Suppressor macrophage (primary cell): ENCODE results near the gene TMEM179.
"Not testable (repeated sequence)": the region's sequence is repeated elsewhere in the genome, so short reads cannot be mapped to it uniquely, and the experiment has no call there.

Experiments used
- DNase-seq, 4 experiments: peaks; one replicate each; pipeline ENCODE4 v3.0.0-alpha.2; 2020 to 2022

Gene TMEM179

DNA sequence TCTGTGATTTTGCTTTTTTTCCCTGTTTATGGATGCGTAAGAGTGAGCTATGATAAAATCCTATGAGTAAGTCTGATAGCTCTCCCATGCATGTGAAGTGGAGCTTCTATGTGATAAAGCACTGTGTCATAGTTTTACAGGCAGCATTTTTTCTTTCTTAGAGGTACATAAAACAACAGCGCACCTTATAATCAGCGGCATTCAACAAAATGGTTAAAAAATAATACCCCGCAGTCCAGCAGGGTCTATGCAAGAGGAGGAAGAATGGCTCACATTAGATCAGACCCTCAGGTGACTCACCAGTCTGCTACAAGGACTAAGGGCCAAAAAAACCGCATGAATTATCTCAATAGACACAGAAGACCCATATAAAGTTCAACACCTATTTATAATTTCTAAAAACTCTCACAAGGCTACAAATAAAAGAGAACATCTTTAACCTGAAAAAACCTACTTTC lies 33.0 kb upstream of the TMEM179 start:
- DNase-seq = no peak

DNA sequence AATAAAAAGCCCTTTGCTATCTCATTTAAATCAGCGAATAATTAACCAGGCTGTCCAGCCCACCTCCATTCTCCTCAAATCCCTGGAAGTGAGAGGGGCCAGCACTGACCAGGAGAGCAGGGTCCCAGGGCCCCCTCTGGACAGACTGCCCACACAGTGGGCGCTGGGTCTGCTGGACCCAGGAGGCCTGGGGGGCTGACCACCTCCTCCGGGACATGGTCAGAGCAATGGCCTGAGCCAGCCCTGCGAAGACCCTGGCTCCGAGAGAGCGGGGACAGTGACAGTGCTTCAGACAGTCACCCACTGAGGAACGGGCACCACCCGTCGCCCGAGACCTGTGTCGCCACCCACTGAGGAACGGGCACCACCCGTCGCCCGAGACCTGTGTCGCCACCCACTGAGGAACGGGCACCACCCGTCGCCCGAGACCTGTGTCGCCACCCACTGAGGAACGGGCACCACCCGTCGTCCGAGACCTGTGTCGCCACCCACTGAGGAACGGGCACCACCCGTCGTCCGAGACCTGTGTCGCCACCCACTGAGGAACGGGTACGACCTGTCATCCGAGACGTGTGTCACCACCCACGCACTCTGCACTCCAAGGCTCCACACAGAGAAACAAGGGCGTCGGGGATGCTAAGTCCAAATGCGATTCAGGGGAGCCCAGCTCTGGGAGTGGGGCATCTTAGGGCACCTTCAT lies 32.4 kb upstream of the TMEM179 start:
- not testable (repeated sequence) for DNase-seq

DNA sequence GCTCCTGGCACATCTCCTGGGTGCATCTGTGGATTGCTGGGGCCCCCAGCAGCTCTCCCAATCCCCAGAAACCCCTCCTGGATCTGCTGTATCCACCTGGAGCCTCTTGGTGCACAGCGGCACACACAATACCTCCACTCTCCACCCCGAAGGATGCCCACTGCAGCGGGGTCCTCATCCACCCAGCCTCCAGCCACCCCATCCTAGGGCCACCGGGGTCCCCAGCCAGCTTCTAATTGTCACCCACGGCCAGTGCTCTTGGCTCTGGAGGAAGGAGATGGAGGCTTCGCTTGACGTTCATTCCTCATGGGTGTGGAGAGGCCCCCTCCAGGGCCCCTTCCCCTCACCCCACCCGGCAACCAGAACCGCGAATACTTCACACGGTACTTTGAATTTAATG lies 31.6 kb upstream of the TMEM179 start:
- DNase-seq = no peak

DNA sequence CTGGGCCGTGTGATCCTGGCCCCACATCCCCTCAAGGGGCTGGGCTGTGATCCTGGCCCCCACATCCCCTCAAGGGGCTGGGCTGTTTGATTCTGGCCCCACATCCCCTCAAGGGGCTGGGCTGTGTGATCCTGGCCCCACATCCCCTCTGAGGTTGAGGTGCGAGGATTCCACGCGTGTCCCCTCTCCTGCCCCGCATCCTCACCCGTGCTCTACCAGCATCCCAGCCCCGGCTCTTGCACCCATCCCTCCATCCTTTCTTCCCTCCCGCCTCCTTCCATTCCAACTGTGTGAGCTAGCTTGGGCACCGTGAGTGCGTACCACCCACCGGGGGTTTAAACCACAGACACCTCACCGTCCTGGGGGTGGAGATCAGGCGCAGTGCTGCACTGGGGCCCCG lies 31.1 kb upstream of the TMEM179 start:
- no peak for DNase-seq

DNA sequence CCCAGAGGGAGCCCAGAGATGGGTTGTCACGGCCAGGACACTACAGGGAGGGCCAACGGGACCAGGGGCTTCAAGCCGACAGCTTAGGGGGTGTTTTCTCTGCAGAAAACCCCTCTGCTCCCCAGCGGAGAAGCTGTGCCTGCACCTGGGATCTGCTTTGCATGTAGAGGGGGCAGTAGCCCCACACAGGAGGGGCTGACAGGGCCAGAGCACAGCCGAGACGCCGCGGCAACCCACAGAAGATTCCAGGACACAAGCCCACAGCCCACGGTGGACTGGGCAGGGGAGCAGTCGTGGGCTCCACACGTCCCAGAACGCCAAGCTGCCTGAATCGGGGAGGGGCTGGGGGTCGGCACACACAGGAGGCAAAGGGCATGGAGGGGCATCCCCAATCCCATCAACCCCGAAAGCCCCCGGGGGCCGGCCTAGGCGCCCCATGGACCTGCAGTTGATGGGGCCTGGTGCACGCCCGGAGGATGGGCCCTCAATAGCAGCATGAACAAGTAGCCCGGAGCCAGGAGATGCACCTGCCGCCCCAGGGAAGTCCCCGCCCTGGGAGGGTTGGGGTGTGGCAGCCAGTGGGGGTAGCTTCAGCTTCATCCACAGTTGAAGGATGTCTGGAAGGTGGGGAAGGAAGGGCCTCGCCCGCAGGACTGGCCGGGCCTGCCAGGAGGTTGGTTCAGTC lies 30.5 kb upstream of the TMEM179 start:
- no peak for DNase-seq

DNA sequence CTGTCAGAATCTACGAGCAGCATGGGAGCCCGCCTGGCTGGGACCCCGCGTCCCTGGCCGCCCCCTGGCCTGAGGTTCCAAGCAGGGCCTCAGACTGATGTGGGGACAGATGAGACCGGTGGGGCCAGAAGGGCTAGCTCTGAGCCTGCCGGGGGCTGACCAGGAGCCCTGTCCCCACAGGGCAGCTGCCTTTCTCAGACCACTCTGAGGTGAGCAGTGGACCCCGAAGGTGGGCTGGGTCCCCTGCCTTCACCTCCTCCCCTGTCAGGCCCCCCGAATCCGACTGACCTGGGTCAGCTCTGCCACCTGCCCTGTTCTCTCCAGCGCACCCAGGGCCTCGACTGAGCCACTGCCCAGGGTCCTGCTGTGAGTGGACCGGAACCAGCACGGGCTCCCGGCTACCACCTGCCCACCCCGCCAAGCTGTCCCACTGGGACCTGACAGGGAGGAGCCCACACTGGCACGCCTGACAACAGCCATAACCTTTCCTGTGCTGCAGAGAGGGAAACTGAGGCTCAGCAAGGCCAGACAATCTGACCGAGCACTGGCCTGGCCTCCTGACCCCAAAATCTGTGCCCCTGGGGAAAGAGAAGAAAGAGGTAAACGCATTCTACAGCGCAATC lies 29.7 kb upstream of the TMEM179 start:
- DNase-seq = no peak

DNA sequence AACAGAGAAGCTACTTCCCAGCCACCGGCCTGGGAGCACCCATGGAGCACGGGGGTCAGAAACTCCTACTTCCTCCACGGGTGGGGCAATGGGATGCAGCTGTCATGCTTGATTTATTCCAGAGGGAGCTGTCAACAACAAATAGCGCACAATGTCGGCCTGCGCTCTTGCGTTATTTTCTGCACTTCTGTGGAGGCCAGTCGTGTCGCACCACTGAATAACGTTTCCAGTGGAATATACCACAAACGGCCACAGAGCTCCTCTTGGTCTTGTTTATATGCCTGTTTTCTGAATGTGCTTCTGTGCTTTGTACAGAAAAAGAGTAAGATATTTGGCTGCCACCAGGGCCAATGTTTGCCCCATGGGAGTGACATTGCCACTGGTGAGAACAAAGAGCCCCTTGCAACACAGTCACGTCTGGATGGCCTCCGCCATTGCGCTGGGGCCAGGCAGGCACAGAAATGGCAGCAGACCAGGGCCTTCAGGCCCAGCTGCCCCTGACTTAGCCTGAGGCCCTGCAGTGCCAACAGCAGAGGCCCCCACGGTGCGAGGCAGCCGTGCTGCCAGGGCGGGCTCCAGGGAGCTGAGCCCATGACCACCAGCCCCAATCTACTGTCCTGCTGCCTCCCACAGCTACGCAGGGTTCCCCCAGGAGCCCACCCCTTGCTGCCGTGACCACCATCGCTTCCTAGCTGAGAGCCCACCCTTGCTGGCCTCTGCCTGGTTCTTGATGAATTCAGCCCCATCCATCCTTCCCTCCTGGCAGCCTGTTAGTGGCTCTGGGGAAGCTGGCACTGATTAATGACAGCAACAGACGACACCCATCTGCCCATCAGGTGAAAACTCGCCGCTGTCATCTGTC lies 28.9 kb upstream of the TMEM179 start:
- no peak for DNase-seq

DNA sequence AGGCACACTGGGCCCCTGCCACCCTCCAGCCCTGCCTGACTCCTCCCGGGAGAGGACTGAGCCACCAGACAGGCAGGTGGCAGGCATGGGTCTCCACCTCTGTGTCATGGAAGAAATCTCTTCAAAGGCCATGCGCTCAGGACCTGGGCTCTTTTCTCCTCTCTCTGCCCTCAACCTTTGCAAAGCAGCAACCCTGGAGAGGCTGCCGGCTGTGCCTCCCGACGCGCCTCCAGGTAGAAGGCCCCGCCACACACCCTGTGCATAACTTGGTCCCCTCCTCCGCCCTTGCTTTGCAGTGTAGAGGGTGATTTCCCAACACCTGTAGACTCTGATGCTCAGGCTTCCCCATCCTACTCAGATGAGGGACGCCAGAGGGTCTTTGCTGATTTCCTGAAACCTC lies 28.2 kb upstream of the TMEM179 start:
- DNase-seq = no peak

DNA sequence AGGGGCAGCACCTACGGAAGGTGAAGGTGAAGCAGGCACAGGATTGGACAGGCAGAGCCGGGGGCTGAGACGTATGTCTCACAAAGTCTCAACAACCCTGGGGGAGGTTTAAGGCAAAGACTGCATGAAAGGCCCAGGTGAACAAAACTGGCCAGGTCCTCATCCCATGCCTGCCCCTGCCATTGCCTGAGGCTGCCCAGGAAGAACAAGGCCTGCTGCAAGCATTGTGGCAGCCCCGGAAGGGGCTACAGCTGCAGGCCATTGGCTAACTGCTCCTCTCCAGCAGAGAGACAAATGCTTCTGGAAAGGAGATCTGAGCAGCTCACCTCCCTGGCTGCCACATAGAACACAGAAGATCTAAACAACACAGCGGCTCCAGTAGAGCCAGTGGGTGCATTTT lies 20.4 kb upstream of the TMEM179 start:
- DNase-seq = no peak

DNA sequence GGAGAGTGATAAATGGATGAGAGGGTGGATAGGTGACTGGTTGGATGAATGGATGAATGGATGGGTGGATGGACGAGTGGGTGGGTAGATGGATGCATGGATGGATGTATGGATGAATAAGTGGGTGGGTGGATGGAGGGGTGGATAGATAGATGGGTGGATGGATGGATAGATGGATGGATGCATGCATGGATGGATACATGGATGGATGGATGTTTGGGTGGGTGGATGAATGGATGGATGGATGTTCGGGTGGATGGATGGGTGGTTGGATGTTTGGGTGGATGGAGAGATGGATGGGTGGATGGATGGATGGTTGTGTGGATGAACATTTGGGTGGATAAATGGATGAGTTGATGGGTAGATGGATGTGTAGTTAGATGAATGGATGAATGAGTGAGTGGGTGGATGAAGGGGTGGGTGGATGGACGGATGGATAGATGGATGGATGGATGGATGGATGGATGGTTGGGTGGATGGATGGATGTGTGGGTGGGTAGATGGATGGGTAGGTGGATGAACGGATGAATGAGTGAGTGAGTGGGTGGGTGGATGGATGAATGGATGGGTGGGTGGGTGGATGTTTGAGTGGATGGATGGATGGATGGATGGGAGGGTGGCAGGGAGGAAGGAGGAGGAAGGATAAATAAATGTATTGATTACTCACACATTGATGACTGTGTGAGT lies 9.7 kb upstream of the TMEM179 start:
- DNase-seq = no peak

DNA sequence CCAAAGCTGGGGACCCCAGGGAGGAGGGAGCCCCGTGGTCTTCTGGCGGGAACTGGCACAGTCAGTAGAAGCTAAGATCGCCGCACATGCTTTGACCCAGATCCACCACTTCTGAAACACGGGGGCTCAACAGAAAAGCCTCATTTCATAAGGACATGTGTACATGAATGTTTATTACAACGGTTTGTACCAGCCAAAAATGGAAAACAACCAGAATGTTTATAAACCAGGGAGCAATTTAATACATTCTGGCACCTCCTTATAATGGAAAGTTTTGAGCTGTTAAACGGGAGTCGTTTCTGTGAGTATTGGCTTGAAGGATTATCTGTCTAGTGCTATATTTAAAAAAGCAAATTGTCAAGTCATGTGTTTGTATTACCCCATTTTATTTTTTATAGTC lies 7.3 kb upstream of the TMEM179 start:
- no peak for DNase-seq

DNA sequence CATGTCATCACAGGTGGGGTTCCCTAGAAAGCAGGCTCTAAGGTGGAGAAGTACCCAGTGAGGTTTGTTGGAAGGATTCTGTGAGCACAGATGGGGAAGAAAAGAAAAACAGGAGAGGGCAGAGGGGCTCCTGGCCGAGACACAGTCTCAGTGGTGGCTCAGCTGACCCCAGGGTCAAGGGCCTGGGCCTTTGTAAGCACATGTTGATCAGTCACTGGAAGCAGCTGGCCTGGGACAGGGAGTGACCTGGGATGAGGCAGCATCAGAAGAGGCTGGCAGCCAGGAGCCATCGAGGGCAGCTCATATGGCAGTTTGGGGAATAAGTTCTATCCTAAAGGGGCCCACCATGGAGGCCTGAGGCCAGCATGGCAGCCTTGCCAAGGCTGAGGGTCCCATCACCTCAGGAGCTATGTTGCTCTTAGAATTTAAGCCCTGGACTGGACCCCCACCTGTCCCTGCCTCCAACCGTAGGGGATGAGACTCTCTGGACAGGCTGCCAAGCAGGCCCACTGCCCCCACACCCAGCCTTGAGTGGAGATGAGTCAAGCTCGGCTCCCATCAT lies 6.3 kb upstream of the TMEM179 start:
- DNase-seq = no peak

DNA sequence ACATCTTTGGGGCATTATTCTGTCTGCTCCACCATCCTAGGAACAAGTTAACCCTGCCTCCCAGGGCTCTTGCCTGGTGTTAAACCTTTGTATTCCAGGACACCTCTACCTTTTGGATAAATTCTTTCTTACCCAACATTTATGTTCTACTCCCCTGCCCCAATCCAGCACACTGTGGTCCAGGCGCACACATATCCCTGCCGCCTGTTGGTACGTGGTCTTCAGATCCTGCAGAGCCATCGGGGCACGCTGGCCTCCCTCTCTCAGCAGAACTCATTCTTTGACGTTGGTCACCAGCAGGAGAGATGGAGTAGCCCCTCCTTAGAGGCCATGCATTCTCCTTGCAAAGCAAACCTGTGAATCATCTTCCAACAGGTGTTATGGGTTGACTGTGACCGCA lies 5.1 kb upstream of the TMEM179 start:
- DNase-seq = no peak

DNA sequence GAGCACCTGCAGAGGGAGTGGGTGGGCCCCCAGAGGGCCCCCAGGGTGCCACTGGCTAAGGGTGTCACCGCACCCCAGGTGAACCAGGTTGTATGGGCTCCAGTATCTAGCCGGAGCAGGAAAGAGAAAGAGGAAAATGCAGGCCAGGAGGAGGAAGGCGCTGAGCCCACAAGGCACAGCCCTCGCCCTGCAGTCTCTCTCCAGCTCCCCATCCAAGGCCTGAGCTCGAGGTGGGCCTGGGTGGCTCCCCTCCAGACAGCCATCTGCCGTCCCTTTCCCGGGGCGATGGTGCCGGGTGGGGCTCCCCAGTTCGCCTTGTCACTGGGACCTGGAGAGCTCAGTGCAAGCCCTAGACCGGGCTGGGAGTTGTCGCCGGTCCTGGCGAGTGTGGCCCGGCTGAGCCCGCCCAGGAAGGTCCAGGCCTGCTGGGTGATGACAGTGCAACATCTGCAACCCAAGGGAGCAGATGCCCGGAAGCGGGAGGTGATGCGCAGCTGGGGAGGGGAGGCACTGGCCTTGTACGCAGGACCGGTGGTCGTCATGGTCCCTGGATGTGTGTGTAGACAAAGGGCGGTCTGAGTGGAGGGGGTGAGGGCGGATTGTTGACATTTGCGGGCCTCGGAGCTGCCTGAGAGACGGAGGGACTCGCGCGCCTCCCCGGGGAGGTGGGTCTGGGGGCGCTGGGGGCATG lies 716 bp downstream of the TMEM179 start:
- no peak for DNase-seq

DNA sequence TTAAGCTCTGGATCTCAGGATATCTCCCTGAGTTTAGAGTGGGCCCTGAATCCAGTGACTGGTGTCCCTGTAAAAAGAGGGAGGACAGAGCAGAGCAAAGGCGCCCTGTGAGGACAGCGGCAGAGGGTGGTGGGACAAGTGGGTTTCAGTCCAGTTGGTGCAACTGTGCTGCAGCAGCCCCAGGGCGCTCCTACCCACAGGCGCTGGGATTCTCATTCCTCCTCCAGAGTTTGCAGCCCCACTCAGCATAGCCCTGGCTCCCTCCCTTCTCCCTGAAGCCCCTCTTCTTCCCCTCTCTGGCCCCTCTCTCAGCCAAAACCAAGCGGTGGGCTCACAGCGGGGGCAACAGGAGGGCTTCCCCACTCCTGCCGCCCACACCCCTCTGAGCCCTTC lies 1.6 kb downstream of the TMEM179 start:
- no peak for DNase-seq

DNA sequence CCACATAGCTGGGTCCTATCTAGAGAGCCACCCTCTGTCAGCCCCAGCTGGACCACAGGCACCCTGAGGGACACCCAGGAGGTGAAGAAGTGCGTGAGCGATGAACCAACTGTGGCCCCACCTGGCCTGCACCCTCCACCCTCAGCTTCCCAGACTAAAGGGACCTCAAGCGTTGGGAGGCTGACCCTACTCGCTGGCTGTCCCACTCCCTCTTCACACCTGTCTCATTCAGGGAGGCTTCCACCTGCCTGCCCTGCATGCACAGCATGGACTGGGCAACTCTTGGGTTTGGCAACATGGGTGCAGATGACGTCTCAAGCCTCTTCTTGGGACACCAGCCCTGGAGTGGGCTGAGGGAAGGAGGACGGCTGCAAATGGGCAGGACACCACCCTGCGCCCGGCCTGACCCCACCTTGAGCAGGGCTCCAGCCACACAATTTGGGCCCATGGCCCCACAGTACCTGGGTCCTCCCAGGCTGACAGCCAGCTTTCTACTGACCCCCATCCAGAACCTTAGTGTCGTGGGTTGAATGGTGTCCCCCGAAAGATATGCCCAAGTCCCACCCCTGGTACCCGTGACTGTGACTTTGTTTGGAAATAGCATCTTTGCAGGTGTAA lies 2.1 kb downstream of the TMEM179 start:
- no peak for DNase-seq

DNA sequence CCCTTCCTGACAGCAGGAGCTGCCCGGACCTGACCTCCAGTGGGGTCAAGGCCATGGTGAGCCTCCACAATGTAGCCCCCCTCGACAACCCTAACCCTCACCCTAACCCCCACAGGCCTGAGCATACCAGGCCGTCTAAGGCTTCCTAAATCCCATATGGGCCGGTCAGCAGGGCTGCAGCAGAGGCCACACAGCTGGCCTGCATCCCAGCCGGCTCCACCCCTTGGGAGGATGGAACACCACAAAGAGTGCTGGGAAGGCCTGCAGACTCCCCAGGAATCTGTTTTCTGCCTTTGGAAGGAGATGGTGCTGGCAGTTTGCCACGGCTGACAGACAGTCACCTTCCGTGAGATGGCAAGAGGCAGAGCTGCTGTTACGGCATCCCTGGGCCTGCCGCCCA lies 2.8 kb downstream of the TMEM179 start:
- DNase-seq = no peak

DNA sequence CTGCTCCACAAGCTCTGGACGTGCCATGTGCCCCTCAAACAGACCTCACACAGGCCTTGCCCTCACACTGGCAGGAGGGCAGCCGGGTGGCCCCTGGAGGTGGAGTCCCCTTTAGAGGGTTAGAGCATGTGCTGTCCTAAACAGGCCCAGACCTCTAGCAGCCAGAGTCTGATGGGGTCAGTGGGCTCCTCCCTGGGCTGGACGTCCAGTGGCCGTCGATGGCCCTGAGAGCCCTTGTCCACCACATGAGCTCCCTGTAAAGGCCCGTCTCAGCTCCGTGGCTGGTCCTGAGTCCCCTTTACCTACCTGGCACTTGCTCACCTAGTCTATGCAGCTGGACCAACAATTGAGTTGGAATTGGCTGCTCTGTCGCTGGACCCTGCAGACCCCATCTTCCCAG lies 3.8 kb downstream of the TMEM179 start:
- DNase-seq = no peak

DNA sequence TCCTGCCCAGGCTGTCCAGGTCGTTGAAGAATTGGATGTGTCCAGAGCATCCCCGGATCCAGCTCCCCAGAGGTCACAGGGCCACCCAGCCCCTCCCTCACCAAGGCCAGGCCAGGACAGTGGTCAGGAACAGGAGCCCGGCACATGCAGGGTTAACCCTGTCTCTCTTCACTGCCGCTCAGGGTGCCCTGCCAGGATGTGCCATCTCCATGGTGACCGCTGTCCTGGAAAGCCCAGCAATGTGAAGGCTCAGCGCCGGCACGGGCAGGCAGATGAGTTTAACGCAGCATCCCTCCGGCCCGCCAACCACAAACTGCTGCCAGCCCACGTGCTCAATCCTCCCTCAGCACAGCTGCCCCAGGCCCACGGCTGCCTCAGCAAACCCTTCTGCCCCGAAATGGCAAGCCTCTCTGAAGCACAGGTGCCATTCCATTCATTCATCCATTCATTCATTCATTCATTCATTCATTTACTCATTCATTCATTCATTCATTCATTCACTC lies 4.4 kb downstream of the TMEM179 start:
- no peak for DNase-seq

DNA sequence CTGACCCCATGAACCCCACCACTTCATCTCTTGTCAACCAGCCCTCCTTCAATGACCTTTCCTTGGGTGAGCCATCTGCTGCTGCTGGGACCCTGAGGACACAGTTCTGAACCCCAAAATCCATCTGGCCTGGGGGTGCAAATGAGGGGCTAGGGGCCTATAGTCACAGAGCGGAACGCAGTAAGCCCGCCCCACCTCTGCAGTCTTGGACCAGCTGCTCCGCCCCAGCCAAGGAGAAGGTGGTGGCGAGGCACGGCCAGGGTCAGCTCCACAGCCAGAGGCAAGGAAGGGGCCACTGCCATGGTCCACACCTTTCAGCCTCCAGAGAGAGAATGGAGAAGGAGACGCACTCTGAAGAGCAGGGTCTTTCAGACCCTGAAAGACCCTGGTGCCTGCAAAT lies 5.1 kb downstream of the TMEM179 start:
- no peak for DNase-seq

DNA sequence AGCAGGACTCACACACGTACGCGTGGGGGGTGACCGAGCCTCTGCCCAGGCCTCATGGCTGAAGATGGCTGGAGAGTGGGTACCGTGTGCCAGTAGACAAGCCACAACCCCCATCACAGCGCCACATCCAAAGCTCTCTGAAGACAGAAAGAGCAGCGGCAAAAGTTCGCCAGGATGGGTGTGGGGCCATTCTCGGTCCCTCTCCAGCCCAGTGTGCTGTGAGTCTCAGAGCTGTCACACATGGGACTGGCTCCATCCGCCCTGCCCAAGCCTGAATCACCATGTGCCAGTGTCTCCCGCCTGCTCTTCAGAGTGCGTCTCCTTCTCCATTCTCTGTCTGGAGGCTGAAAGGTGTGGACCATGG lies 5.7 kb downstream of the TMEM179 start:
- DNase-seq = no peak
